SK-N-SH treated with all-trans-retinoic acid at 6 μM for 48 hours (cell line): ENCODE results near the gene SCGB1A1.

ENCODE experiments used
- ARNTL ChIP-seq: fragments of 450-650 bp; formaldehyde crosslinking; IDR thresholded peaks from 2 replicates; pipeline ENCODE4 v1.5.0; 2020; ENCODE audit warnings: low read depth, mild to moderate bottlenecking, moderate library complexity, borderline replicate concordance
- BACH2 ChIP-seq: fragments of 250-450 bp; sonication (Bioruptor Pico); IDR thresholded peaks from 2 replicates; pipeline ENCODE4 v1.9.0; 2021; ENCODE audit warnings: mild to moderate bottlenecking, borderline replicate concordance
- TOX ChIP-seq: fragments of 250-450 bp; sonication (Bioruptor Pico); IDR thresholded peaks from 2 replicates; pipeline ENCODE4 v1.8.0; 2021; ENCODE audit warnings: mild to moderate bottlenecking, moderate library complexity, borderline replicate concordance
- ZFP30 ChIP-seq: fragments of 450-650 bp; formaldehyde crosslinking; IDR thresholded peaks from 2 replicates; pipeline ENCODE4 v1.5.0; 2022; ENCODE audit warnings: mild to moderate bottlenecking, moderate library complexity
- ZNF8 ChIP-seq: fragments of 450-650 bp; formaldehyde crosslinking; IDR thresholded peaks from 2 replicates; pipeline ENCODE4 v1.5.0; 2020; ENCODE audit warnings: mild to moderate bottlenecking, moderate library complexity

DNA sequence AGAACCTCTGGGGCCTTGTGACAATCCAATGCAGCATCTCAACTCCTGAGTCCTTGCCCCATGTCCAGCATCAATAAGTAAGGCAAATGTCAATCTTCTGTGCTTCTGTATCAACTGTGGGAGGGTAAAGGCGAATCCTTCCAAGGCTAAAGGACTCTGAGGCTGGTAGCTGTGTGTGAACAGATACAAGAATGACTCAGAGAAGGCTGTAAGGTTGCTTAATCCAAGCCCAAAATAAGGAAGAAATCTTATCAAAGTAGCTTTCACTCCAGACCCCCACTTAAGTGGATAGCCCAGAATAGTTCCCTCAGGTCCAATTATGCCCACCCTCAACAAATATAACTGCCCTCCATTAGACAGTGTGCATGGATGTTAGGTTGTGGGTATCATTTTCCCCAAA is 28.1 kb upstream of the SCGB1A1 start:
- TF ChIP-seq ZFP30 (CRISPR knock-in tag) (no peak), TOX (no peak), ZNF8 (CRISPR knock-in tag) (no peak), BACH2 (no peak), ARNTL (CRISPR knock-in tag) (no peak)
